GM19240 (cell line): ENCODE data around the gene PCDHGA8.
"Not testable (repeated sequence)": the region's sequence is repeated elsewhere in the genome, so short reads cannot be mapped to it uniquely, and the experiment has no call there.

Experiments used
- DNase-seq: peaks from one replicate; pipeline ENCODE4 v3.0.0; 2011; ENCODE audit warnings: low spot score; ENCODE audit not compliant: insufficient read length

The PCDHGA8 gene

GRCh38 chr5:141402553-141403243 is 10.3 kb downstream of the PCDHGA8 start, which contains the start of gene PCDHGA9:
PCDHGA9 (plus strand) TSS chr5:141402778; CDS start chr5:141402953, 175 bp downstream.
- no peak for DNase-seq

GRCh38 chr5:141403387-141403786 is 11.0 kb downstream of the PCDHGA8 start:
- DNase-seq: no peak

- DNase-seq: not testable (repeated sequence)
Measured at GRCh38 chr5:141407790-141408505, 15.5 kb downstream of the PCDHGA8 start, which contains the start of gene PCDHGB6. PCDHGB6 (plus strand) TSS chr5:141408021; CDS start chr5:141408203, 182 bp downstream.

GRCh38 chr5:141409598-141410306 is 17.3 kb downstream of the PCDHGA8 start:
- no peak for DNase-seq

DNA sequence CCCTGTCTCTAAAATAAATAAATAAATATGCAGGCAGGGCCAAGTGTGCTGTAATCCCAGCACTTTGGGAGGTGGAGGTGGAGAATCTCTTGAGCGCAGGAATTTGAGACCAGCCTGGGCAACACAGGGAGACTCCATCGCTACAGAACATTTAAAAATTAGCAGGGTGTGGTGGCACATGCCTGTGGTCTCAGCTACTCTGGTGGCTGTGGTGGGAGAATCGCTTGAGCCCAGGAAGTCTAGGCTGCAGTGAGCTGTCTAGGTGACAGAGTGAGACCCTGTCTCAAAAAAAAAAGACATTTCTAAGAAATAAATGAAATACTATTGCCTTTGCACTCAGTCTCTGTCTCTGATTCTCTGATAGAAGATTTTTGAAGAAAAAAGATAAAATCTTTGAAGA is 19.1 kb downstream of the PCDHGA8 start:
- no peak for DNase-seq

GRCh38 chr5:141412854-141413539 is 20.6 kb downstream of the PCDHGA8 start, which contains the start of gene PCDHGA10:
PCDHGA10 (plus strand) TSS chr5:141412987; CDS start chr5:141413176, 189 bp downstream.
- DNase-seq: peak; percentile 55

DNA sequence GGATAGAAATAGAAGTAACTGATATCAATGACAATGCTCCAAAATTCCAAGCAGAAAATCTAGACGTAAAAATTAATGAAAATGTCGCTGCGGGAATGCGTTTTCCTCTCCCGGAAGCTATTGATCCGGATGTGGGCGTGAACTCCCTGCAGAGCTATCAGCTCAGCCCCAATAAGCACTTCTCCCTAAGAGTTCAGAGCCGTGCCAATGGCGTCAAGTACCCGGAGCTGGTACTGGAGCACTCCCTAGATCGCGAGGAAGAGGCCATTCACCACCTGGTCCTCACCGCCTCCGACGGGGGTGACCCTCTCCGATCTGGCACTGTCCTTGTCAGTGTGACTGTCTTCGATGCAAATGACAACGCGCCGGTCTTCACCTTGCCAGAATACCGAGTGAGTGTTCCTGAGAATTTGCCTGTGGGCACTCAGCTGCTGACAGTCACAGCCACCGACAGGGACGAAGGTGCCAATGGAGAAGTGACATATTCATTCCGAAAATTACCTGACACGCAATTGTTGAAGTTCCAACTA is 21.2 kb downstream of the PCDHGA8 start:
- DNase-seq: no peak

DNA sequence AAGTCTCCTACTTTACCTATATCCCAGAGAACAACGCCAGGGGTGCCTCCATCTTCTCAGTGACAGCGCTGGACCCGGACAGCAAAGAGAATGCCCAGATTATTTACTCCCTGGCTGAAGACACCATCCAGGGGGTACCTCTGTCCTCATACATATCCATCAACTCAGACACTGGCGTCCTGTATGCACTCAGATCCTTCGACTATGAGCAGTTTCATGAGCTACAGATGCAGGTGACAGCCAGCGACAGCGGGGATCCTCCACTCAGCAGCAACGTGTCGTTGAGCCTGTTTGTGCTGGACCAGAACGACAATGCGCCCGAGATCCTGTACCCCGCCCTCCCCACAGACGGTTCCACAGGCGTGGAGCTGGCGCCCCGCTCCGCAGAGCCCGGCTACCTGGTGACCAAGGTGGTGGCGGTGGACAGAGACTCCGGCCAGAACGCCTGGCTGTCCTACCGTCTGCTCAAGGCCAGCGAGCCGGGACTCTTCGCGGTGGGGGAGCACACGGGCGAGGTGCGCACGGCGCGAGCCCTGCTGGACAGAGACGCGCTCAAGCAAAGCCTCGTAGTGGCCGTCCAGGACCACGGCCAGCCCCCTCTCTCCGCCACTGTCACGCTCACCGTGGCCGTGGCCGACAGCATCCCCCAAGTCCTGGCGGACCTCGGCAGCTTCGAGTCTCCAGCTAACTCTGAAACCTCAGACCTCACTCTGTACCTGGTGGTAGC is 22.3 kb downstream of the PCDHGA8 start:
- DNase-seq: not testable (repeated sequence)

- DNase-seq: not testable (repeated sequence)
Measured at GRCh38 chr5:141415275-141415618, 22.8 kb downstream of the PCDHGA8 start.

DNA sequence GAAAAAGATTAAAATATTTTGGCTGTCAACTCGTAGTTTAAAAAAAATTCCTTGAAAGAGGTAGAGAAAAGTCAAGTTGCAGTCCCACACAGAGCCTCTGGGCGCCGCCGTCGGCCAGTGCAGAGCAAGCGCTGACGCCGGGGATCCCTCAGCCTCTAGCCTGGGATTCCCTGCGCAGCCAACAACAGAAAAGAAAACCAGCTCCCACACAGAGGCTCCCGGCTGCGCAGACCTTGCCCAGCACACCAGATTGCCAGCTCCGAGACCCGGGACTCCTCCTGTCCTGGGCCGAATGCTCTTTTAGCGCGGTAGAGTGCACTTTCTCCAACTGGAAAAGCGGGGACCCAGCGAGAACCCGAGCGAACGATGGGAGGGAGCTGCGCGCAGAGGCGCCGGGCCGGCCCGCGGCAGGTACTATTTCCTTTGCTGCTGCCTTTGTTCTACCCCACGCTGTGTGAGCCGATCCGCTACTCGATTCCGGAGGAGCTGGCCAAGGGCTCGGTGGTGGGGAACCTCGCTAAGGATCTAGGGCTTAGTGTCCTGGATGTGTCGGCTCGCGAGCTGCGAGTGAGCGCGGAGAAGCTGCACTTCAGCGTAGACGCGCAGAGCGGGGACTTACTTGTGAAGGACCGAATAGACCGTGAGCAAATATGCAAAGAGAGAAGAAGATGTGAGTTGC is 25.2 kb downstream of the PCDHGA8 start, which contains the start of gene PCDHGB7:
Gene PCDHGB7 (plus strand): TSS at position 184 of the 679 bp plus-strand sequence. CDS start 183 bp downstream, at position 367.
- DNase-seq: peak; percentile 55

DNA sequence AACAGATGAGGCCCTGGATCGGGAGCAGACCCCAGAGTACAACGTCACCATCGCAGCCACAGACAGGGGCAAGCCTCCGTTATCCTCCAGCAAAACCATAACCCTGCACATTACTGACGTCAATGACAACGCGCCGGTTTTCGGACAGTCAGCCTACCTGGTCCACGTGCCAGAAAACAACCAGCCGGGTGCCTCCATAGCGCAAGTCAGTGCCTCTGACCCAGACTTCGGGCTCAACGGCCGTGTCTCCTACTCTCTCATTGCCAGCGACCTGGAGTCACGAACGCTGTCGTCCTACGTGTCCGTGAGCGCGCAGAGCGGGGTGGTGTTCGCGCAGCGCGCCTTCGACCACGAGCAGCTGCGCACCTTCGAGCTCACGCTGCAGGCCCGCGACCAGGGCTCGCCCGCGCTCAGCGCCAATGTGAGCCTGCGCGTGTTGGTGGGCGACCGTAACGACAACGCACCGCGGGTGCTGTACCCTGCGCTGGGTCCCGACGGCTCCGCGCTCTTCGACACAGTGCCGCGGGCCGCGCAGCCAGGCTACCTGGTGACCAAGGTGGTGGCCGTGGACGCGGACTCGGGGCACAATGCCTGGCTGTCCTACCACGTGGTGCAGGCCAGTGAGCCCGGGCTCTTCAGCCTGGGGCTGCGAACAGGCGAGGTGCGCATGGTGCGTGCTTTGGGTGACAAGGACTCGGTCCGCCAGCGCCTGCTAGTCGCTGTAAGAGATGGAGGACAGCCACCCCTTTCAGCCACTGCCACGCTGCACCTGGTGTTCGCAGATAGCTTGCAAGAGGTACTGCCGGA is 26.8 kb downstream of the PCDHGA8 start:
- no peak for DNase-seq

DNA sequence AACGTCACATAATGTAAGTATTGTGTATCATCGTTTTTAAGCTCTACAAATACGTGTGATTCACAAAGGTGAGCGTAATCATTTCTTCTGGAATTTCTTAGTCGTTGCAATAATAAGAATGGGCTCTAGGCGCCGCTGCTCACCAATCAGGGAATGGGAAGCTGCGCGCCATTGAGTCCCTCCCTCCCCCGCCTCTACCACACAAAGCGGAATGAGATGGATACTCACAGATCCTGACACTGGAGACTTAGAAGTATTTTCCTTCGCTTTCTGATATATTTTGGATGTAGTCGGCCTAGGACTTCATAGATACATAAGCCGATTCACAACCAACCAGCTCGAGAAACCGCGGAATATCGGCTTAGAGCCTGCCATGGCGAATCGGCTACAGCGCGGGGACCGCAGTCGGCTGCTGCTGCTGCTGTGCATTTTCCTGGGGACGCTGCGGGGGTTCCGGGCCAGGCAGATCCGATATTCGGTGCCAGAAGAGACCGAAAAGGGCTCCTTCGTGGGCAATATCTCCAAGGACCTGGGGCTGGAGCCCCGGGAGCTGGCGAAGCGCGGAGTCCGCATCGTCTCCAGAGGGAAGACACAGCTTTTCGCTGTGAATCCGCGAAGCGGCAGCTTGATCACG is 28.5 kb downstream of the PCDHGA8 start, which contains the start of gene PCDHGA11:
Gene PCDHGA11 (plus strand): TSS at position 197 of the 634 bp plus-strand sequence. CDS start 177 bp downstream, at position 374.
- no peak for DNase-seq

GRCh38 chr5:141421489-141421855 is 29.0 kb downstream of the PCDHGA8 start:
- no peak for DNase-seq

GRCh38 chr5:141422742-141423291 is 30.4 kb downstream of the PCDHGA8 start:
- no peak for DNase-seq

- no peak for DNase-seq
Measured at GRCh38 chr5:141427783-141428426, 35.5 kb downstream of the PCDHGA8 start.

- DNase-seq: no peak
Measured at GRCh38 chr5:141430332-141431113, 38.1 kb downstream of the PCDHGA8 start, which contains the start of gene PCDHGA12. PCDHGA12 (plus strand) TSS chr5:141430507; CDS start chr5:141430760, 253 bp downstream.

DNA sequence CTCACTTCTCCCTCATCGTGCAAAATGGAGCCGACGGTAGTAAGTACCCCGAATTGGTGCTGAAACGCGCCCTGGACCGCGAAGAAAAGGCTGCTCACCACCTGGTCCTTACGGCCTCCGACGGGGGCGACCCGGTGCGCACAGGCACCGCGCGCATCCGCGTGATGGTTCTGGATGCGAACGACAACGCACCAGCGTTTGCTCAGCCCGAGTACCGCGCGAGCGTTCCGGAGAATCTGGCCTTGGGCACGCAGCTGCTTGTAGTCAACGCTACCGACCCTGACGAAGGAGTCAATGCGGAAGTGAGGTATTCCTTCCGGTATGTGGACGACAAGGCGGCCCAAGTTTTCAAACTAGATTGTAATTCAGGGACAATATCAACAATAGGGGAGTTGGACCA is 38.9 kb downstream of the PCDHGA8 start:
- DNase-seq: no peak
